HCT116 (cell line): ENCODE results near the gene SMPDL3A. TPM values are rescaled to one million over a fixed set of nuclear protein-coding genes. Genes with fewer than 3 reads are reported as not detected.

ENCODE experiments used
- ATAC-seq: fragments of 200-7000 bp; cut with Tn5 transposase; 2 replicates; pipeline ENCODE4 v1.9.1; 2020; ENCODE audit warnings: mild to moderate bottlenecking, moderate library complexity
- BruUV-seq: library from RNA; stranded (reverse); fragments of 400-500 nt; replicated peaks from 2 replicates; lab custom pipeline; 2021; lab: Mats Ljungman, UMichigan
- CTCF ChIA-PET: fragments of 300-600 bp; sonication (Branson Sonifier 250); formaldehyde crosslinking; loops from one replicate; lab custom pipeline; 2021; ENCODE audit warnings: antibody characterized with exemption; lab: Charles Lee
- POLR2A ChIA-PET: fragments of 300-600, 350-600 bp; sonication (Branson Sonifier 250); formaldehyde crosslinking; loops from one replicate; lab custom pipeline; 2021; ENCODE audit warnings: antibody characterized with exemption; lab: Charles Lee
- RAD21 ChIA-PET, 2 experiments: fragments of 300-600 bp; sonication (Branson Sonifier 250); formaldehyde crosslinking; loops; one replicate each; lab custom pipeline; 2023; ENCODE audit warnings: low total read pairs in 2 of 2; ENCODE audit not compliant: uncharacterized antibody in 2 of 2, unreplicated experiment in 2 of 2, low non-redundant PET in 1 of 2; lab: Charles Lee
- DNase-seq: peaks from one replicate; pipeline ENCODE4 v3.0.0-alpha.2; 2010; ENCODE audit warnings: low read depth, low spot score
- H2AFZ ChIP-seq: fragments of 200-600 bp; shearing (Covaris generic), sonication (generic); 2 replicates; pipeline ENCODE4 v1.6.1; 2017; ENCODE audit warnings: low read depth, mixed run types, mixed read lengths, antibody characterized with exemption, low read length; ENCODE audit not compliant: poor library complexity, severe bottlenecking
- H3K27ac ChIP-seq: 2 replicates; pipeline ENCODE4 v1.5.1; 2012; ENCODE audit warnings: low read depth, low read length
- H3K27me3 ChIP-seq: fragments of 200-600 bp; sonication (generic); 2 replicates; pipeline ENCODE4 v1.6.1; 2016; ENCODE audit warnings: mixed run types, low read length, mixed read lengths; ENCODE audit not compliant: insufficient read depth
- H3K36me3 ChIP-seq, 2 experiments: fragments of 200-500 bp in 1 of 2; fragments of 200-600 bp in 1 of 2; sonication (Bioruptor generic) in 1 of 2; sonication (generic) in 1 of 2; 2 replicates each; pipeline versions ENCODE4 v1.5.1 to v1.6.1; 2014 to 2016; ENCODE audit warnings: low read length in 2 of 2, inconsistent platforms in 1 of 2, mixed read lengths in 1 of 2, mixed run types in 1 of 2; ENCODE audit not compliant: insufficient read depth in 2 of 2, control insufficient read depth in 1 of 2
- H3K4me1 ChIP-seq, 2 experiments: fragments of 200-600 bp in 1 of 2; sonication (generic) in 1 of 2; 2 replicates each; pipeline versions ENCODE4 v1.5.1 to v1.6.1; 2012 to 2017; ENCODE audit warnings: low read length in 2 of 2, inconsistent platforms in 1 of 2, mild to moderate bottlenecking in 1 of 2, mixed read lengths in 1 of 2, mixed run types in 1 of 2, moderate library complexity in 1 of 2; ENCODE audit not compliant: insufficient read depth in 2 of 2, control insufficient read depth in 1 of 2
- H3K4me2 ChIP-seq: fragments of 200-600 bp; sonication (generic); 2 replicates; pipeline ENCODE4 v1.6.1; 2017; ENCODE audit warnings: mixed run types, low read length, mixed read lengths
- H3K4me3 ChIP-seq, 2 experiments: fragments of 200-600 bp in 1 of 2; sonication (generic) in 1 of 2; replicated peaks in 1 of 2; 2 replicates each; pipeline ENCODE4 v1.5.1; 2011 to 2016; ENCODE audit warnings: low read length in 2 of 2, control low read depth in 1 of 2, low read depth in 1 of 2, mild to moderate bottlenecking in 1 of 2, mixed read lengths in 1 of 2, mixed run types in 1 of 2
- H3K79me2 ChIP-seq: fragments of 200-600 bp; sonication (generic); 2 replicates; pipeline ENCODE4 v1.6.1; 2017; ENCODE audit warnings: mild to moderate bottlenecking, mixed run types, low read length, moderate library complexity, mixed read lengths; ENCODE audit not compliant: insufficient read depth
- H3K9ac ChIP-seq: fragments of 200-600 bp; sonication (generic); 2 replicates; pipeline ENCODE4 v1.6.1; 2016; ENCODE audit warnings: low read length, mixed read lengths
- H3K9me2 ChIP-seq: fragments of 200-600 bp; sonication (generic), shearing (Covaris generic); 2 replicates; pipeline ENCODE4 v1.6.1; 2017; ENCODE audit warnings: mixed run types, mild to moderate bottlenecking, moderate library complexity; ENCODE audit not compliant: insufficient read depth
- H3K9me3 ChIP-seq, 2 experiments: fragments of 200-500 bp in 1 of 2; fragments of 200-600 bp in 1 of 2; sonication (Bioruptor generic) in 1 of 2; sonication (generic) in 1 of 2; 2 replicates each; pipeline ENCODE4 v1.6.1; 2014 to 2017; ENCODE audit warnings: low read length in 2 of 2, mixed read lengths in 2 of 2, inconsistent platforms in 1 of 2, low read depth in 1 of 2, mild to moderate bottlenecking in 1 of 2, mixed run types in 1 of 2, moderate library complexity in 1 of 2; ENCODE audit not compliant: control insufficient read depth in 1 of 2, insufficient read depth in 1 of 2
- H4K20me1 ChIP-seq: fragments of 200-600 bp; sonication (generic), shearing (Covaris generic); 2 replicates; pipeline ENCODE4 v1.6.1; 2017; ENCODE audit warnings: mixed run types, mild to moderate bottlenecking, moderate library complexity; ENCODE audit not compliant: insufficient read depth
- CBX3 ChIP-seq: IDR thresholded peaks from 2 replicates; pipeline ENCODE4 v1.6.1; 2012; ENCODE audit warnings: low read depth
- EGR1 ChIP-seq: IDR thresholded peaks from 2 replicates; pipeline ENCODE4 v1.6.1; 2012; ENCODE audit warnings: low read depth
- ELF1 ChIP-seq: IDR thresholded peaks from 2 replicates; pipeline ENCODE4 v1.6.1; 2012; ENCODE audit warnings: low read depth, borderline replicate concordance
- EZH2 ChIP-seq: fragments of 200-600 bp; sonication (generic); IDR thresholded peaks from 2 replicates; pipeline ENCODE4 v1.6.1; 2017; ENCODE audit warnings: antibody characterized with exemption, mixed run types
- FOSL1 ChIP-seq: IDR thresholded peaks from 2 replicates; pipeline ENCODE4 v1.6.1; 2012; ENCODE audit warnings: low read depth
- JUND ChIP-seq: IDR thresholded peaks from 2 replicates; pipeline ENCODE4 v1.6.1; 2012
- POLR2AphosphoS5 ChIP-seq: IDR thresholded peaks from 2 replicates; pipeline ENCODE4 v1.6.1; 2011; ENCODE audit warnings: mild to moderate bottlenecking, low read depth, low read length, moderate library complexity
- SIN3A ChIP-seq: IDR thresholded peaks from 2 replicates; pipeline ENCODE4 v1.6.1; 2012; ENCODE audit warnings: low read depth
- SRF ChIP-seq: IDR thresholded peaks from 2 replicates; pipeline ENCODE4 v1.6.1; 2012; ENCODE audit warnings: low read depth
- ZNF274 ChIP-seq: fragments of 200-500 bp; sonication (Bioruptor generic); IDR thresholded peaks from 2 replicates; pipeline ENCODE4 v1.6.1; 2014; ENCODE audit warnings: mild to moderate bottlenecking, low read depth, low read length, inconsistent platforms
- intact Hi-C: fragments of 100-400 bp; cut with micrococcal nuclease; formaldehyde crosslinking; loops from 2 replicates; pipeline ENCODE4 v1.10.0; 2022
- total RNA-seq: library from RNA; stranded (reverse); gene quantifications from one replicate; pipeline ENCODE4 v1.2.1, GENCODE V29; 2021; ENCODE audit not compliant: unreplicated experiment
- TF ChIP-seq, protein P1 (sequence below): IDR thresholded peaks from 2 replicates; pipeline ENCODE4 v1.6.1; 2012
- TF ChIP-seq, protein P2 (sequence below), 3 experiments: fragments of 200-600 bp in 1 of 3; sonication (generic) in 1 of 3; IDR thresholded peaks in 2 of 3; conservative IDR thresholded peaks in 1 of 3; 2 replicates each; pipeline ENCODE4 v1.5.1; 2012 to 2017; ENCODE audit warnings: low read depth in 2 of 3, low read length in 2 of 3, antibody characterized with exemption in 1 of 3, borderline replicate concordance in 1 of 3, control low read depth in 1 of 3, mild to moderate bottlenecking in 1 of 3, mixed read lengths in 1 of 3, mixed run types in 1 of 3, moderate library complexity in 1 of 3; ENCODE audit not compliant: insufficient read depth in 1 of 3

SMPDL3A gene
- total RNA-seq, 1 experiment from 2014 or later: 2.4 TPM

DNA sequence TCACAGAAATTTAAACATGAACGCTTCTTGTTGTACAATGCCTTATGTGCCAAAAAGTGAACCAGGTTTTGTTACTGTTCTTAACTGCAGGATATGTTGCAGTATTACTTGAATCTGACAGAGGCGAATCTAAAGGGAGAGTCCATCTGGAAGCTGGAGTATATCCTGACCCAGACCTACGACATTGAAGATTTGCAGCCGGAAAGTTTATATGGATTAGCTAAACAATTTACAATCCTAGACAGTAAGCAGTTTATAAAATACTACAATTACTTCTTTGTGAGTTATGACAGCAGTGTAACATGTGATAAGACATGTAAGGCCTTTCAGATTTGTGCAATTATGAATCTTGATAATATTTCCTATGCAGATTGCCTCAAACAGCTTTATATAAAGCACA, 19.9 kb downstream of the SMPDL3A start (continued):
- TF ChIP-seq FOSL1 (no peak), EGR1 (no peak), ELF1 (no peak), CBX3 (no peak), ZNF274 (no peak), EZH2 (no peak)
- TF ChIP-seq, protein P1, sequence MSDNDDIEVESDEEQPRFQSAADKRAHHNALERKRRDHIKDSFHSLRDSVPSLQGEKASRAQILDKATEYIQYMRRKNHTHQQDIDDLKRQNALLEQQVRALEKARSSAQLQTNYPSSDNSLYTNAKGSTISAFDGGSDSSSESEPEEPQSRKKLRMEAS: no peak
- TF ChIP-seq, protein P2, sequence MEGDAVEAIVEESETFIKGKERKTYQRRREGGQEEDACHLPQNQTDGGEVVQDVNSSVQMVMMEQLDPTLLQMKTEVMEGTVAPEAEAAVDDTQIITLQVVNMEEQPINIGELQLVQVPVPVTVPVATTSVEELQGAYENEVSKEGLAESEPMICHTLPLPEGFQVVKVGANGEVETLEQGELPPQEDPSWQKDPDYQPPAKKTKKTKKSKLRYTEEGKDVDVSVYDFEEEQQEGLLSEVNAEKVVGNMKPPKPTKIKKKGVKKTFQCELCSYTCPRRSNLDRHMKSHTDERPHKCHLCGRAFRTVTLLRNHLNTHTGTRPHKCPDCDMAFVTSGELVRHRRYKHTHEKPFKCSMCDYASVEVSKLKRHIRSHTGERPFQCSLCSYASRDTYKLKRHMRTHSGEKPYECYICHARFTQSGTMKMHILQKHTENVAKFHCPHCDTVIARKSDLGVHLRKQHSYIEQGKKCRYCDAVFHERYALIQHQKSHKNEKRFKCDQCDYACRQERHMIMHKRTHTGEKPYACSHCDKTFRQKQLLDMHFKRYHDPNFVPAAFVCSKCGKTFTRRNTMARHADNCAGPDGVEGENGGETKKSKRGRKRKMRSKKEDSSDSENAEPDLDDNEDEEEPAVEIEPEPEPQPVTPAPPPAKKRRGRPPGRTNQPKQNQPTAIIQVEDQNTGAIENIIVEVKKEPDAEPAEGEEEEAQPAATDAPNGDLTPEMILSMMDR (IDR thresholded peaks at IDR 0.05 in 2 of 3, conservative IDR thresholded peaks at IDR 0.05 in 1 of 3; ENCODE audit: borderline replicate concordance in 1 of 3, insufficient read depth in 1 of 3, low read depth in 2 of 3, low read length in 2 of 3): no peak

DNA sequence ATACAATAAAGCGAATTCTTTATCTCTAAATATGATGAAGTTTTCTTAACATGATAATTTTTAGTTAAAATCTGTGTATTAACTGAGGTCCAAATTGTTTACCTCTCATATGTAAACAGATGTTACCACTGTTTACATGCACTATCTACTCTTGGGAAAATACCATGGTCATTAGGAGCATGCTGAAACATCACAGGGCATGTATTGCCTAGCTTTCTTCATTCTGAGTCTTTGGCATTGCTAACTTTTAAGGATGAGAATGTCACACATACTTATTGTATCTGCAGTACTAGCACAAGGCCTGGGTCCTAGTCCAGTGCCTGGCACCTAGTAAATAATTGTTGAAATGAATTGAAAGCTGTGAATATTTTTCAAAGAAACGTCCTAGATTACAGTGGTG, 20.6 kb downstream of the SMPDL3A start:
- Histone ChIP-seq H3K4me2 (no peak overlapping the region), H2AFZ (no peak overlapping the region), H3K27me3 (no peaks in the 10 kb centered on the region), H3K4me1 (no peaks in the 10 kb centered on the region), H4K20me1 (no peaks in the 10 kb centered on the region), H3K36me3 (no peaks in the 10 kb centered on the region), H3K9ac (no peak overlapping the region), H3K79me2 (no peaks in the 10 kb centered on the region), H3K4me3 (no peak overlapping the region), H3K9me2 (no peaks in the 10 kb centered on the region), H3K9me3 (no peaks in the 10 kb centered on the region), H3K27ac (no peak overlapping the region)
- POLR2A ChIA-PET: no interaction called here
- BruUV-seq: no TSS peak
- no peak for ATAC-seq
- CTCF ChIA-PET: interaction anchor here (1.0 kb wide), 1 partner anchor 279 kb away, joined by 3 read pairs; no protein-coding TSS in a partner anchor
- intact Hi-C loops: no loop called here
- TF ChIP-seq ELF1: no peak
- no peak for TF ChIP-seq POLR2AphosphoS5
- TF ChIP-seq SIN3A: no peak
- TF ChIP-seq SRF: no peak
- TF ChIP-seq JUND: no peak
- TF ChIP-seq, protein P1: no peak
- TF ChIP-seq, protein P2 (IDR thresholded peaks at IDR 0.05 in 2 of 3, conservative IDR thresholded peaks at IDR 0.05 in 1 of 3; ENCODE audit: borderline replicate concordance in 1 of 3, insufficient read depth in 1 of 3, low read depth in 2 of 3, low read length in 2 of 3): no peak
- DNase-seq: no peak
- RAD21 ChIA-PET: no interaction called here
